H1 (cell line): ENCODE data around the gene PSMD13. TPM values are rescaled to one million over a fixed set of nuclear protein-coding genes. Genes with fewer than 3 reads are reported as not detected.

ENCODE experiments used
- CTCF ChIA-PET: fragments of 300-600 bp; sonication (Branson Sonifier 250); formaldehyde crosslinking; loops from one replicate; lab custom pipeline; 2021; ENCODE audit not compliant: partially characterized antibody; lab: Charles Lee
- POLR2A ChIA-PET: fragments of 300-600 bp; sonication (Branson Sonifier 250); formaldehyde crosslinking; loops from one replicate; lab custom pipeline; 2021; ENCODE audit warnings: inconsistent platforms; ENCODE audit not compliant: partially characterized antibody; lab: Charles Lee
- DNase-seq, 2 experiments: peaks; one replicate each; pipeline versions ENCODE4 v3.0.0 to v3.0.0-alpha.2; 2010 to 2022; ENCODE audit warnings: low spot score in 2 of 2, low read depth in 1 of 2, mixed read lengths in 1 of 2
- FAIRE-seq: peaks from 2 replicates; lab custom pipeline; 2011; peaks lifted over from hg19 to GRCh38; lab: Jason Lieb, UNC
- H2AFZ ChIP-seq: 2 replicates; pipeline ENCODE4 v1.8.1; 2012; ENCODE audit warnings: low read length, inconsistent platforms
- H2AK5ac ChIP-seq: 2 replicates; pipeline ENCODE4 v1.6.1; 2013; ENCODE audit warnings: low read depth, low read length
- H2BK120ac ChIP-seq: replicated peaks from 2 replicates; pipeline ENCODE3; 2013; ENCODE audit warnings: low read depth, low read length, inconsistent platforms
- H2BK12ac ChIP-seq: 2 replicates; pipeline ENCODE4 v1.6.1; 2013; ENCODE audit warnings: low read depth, low read length
- H2BK15ac ChIP-seq: 2 replicates; pipeline ENCODE4 v1.6.1; 2013; ENCODE audit warnings: low read length
- H2BK20ac ChIP-seq: 2 replicates; pipeline ENCODE4 v1.6.1; 2013; ENCODE audit warnings: low read length
- H2BK5ac ChIP-seq: 2 replicates; pipeline ENCODE4 v1.6.1; 2013; ENCODE audit warnings: low read depth, low read length
- H3K14ac ChIP-seq: 2 replicates; pipeline ENCODE4 v1.6.1; 2013; ENCODE audit warnings: inconsistent platforms; ENCODE audit not compliant: insufficient read length
- H3K18ac ChIP-seq: 2 replicates; pipeline ENCODE4 v1.6.1; 2013; ENCODE audit warnings: low read length; ENCODE audit errors: extremely low read depth
- H3K23ac ChIP-seq: 2 replicates; pipeline ENCODE4 v1.6.1; 2013; ENCODE audit warnings: inconsistent platforms; ENCODE audit not compliant: insufficient read length
- H3K23me2 ChIP-seq: 2 replicates; pipeline ENCODE4 v1.6.1; 2013; ENCODE audit warnings: low read depth, low read length
- H3K27ac ChIP-seq: 2 replicates; pipeline ENCODE4 v1.6.1; 2011; ENCODE audit warnings: low read depth, low read length, inconsistent platforms
- H3K27me3 ChIP-seq, 4 experiments: replicated peaks in 1 of 4; 1 replicate in 1 of 4; 2 replicates in 3 of 4; pipeline versions ENCODE4 v1.6.1 to v1.8.1; 2011 to 2013; ENCODE audit warnings: low read length in 3 of 4, mild to moderate bottlenecking in 3 of 4, inconsistent platforms in 2 of 4, mixed read lengths in 2 of 4, moderate library complexity in 1 of 4; ENCODE audit not compliant: control insufficient read depth in 3 of 4, insufficient read depth in 3 of 4; ENCODE audit errors: extremely low read depth in 1 of 4
- H3K36me3 ChIP-seq, 4 experiments: 2 replicates each; pipeline versions ENCODE4 v1.6.1 to v1.8.1; 2011 to 2013; ENCODE audit warnings: mild to moderate bottlenecking in 4 of 4, low read length in 3 of 4, moderate library complexity in 2 of 4, control low read depth in 1 of 4, inconsistent platforms in 1 of 4; ENCODE audit not compliant: insufficient read depth in 4 of 4, control insufficient read depth in 2 of 4
- H3K4ac ChIP-seq: replicated peaks from 2 replicates; pipeline ENCODE3; 2013; ENCODE audit warnings: low read length, low read depth, mixed read lengths, inconsistent platforms; ENCODE audit not compliant: insufficient read length
- H3K4me1 ChIP-seq, 4 experiments: replicated peaks in 1 of 4; 1 replicate in 1 of 4; 2 replicates in 3 of 4; pipeline versions ENCODE4 v1.6.1 to v1.8.1; 2011 to 2013; ENCODE audit warnings: low read length in 3 of 4, inconsistent platforms in 2 of 4, mixed read lengths in 1 of 4; ENCODE audit not compliant: insufficient read depth in 4 of 4, control insufficient read depth in 3 of 4
- H3K4me2 ChIP-seq, 2 experiments: 2 replicates each; pipeline versions ENCODE4 v1.6.1 to v1.8.1; 2011 to 2013; ENCODE audit warnings: low read depth in 2 of 2, low read length in 2 of 2, control low read depth in 1 of 2, inconsistent platforms in 1 of 2, mild to moderate bottlenecking in 1 of 2; ENCODE audit not compliant: insufficient read depth in 1 of 2
- H3K4me3 ChIP-seq, 4 experiments: fragments of 200-600, 300-600 bp in 1 of 4; sonication (generic), shearing (Covaris generic), sonication (Bioruptor Twin) in 1 of 4; 2 replicates each; pipeline versions ENCODE4 v1.5.1 to v1.8.1; 2011 to 2016; ENCODE audit warnings: low read length in 4 of 4, low read depth in 3 of 4, control low read depth in 2 of 4, inconsistent platforms in 2 of 4, mild to moderate bottlenecking in 2 of 4, mixed read lengths in 1 of 4, moderate library complexity in 1 of 4; ENCODE audit not compliant: insufficient read depth in 2 of 4; ENCODE audit errors: extremely low read depth in 1 of 4
- H3K56ac ChIP-seq: replicated peaks from 2 replicates; pipeline ENCODE3; 2013; ENCODE audit warnings: low read depth, mild to moderate bottlenecking, mixed read lengths, low read length, inconsistent platforms; ENCODE audit not compliant: insufficient read length
- H3K79me1 ChIP-seq: 2 replicates; pipeline ENCODE4 v1.6.1; 2013; ENCODE audit warnings: low read depth, low read length, control low read depth
- H3K79me2 ChIP-seq, 2 experiments: 2 replicates each; pipeline versions ENCODE4 v1.6.1 to v1.8.1; 2012 to 2013; ENCODE audit warnings: low read length in 2 of 2, mild to moderate bottlenecking in 2 of 2, inconsistent platforms in 1 of 2; ENCODE audit not compliant: insufficient read depth in 2 of 2, control insufficient read depth in 1 of 2
- H3K9ac ChIP-seq, 4 experiments: replicated peaks in 1 of 4; 1 replicate in 1 of 4; 2 replicates in 3 of 4; pipeline versions ENCODE4 v1.6.1 to v1.8.1; 2011 to 2013; ENCODE audit warnings: low read depth in 3 of 4, low read length in 3 of 4, control low read depth in 2 of 4, mild to moderate bottlenecking in 2 of 4, moderate library complexity in 2 of 4, inconsistent platforms in 1 of 4; ENCODE audit errors: extremely low read depth in 1 of 4
- H3K9me3 ChIP-seq, 2 experiments: 2 replicates each; pipeline versions ENCODE4 v1.6.1 to v1.8.1; 2012 to 2013; ENCODE audit warnings: mild to moderate bottlenecking in 2 of 2, moderate library complexity in 2 of 2, control low read depth in 1 of 2, inconsistent platforms in 1 of 2, low read depth in 1 of 2, low read length in 1 of 2, mixed read lengths in 1 of 2; ENCODE audit not compliant: insufficient read depth in 2 of 2
- H4K20me1 ChIP-seq, 2 experiments: replicated peaks in 1 of 2; 2 replicates each; pipeline versions ENCODE3 to v1.8.1; 2011 to 2013; ENCODE audit warnings: inconsistent platforms in 2 of 2, low read length in 2 of 2, mild to moderate bottlenecking in 1 of 2; ENCODE audit not compliant: insufficient read depth in 2 of 2, control insufficient read depth in 1 of 2
- H4K5ac ChIP-seq: 2 replicates; pipeline ENCODE4 v1.6.1; 2013; ENCODE audit warnings: low read length, low read depth, mixed read lengths, inconsistent platforms; ENCODE audit not compliant: insufficient read length
- H4K8ac ChIP-seq: 2 replicates; pipeline ENCODE4 v1.8.0; 2013; ENCODE audit warnings: mild to moderate bottlenecking, moderate library complexity, low read length, inconsistent platforms; ENCODE audit not compliant: insufficient read depth; ENCODE audit errors: extremely low read depth
- H4K91ac ChIP-seq: replicated peaks from 2 replicates; pipeline ENCODE3; 2013; ENCODE audit warnings: low read length, mixed read lengths, inconsistent platforms; ENCODE audit not compliant: insufficient read length
- CBX8 ChIP-seq: fragments of 300-800, 300-1000 bp; sonication (generic); IDR thresholded peaks from 2 replicates; pipeline ENCODE4 v1.7.1; 2016; ENCODE audit warnings: low read depth, low read length, borderline replicate concordance
- GABPA ChIP-seq: IDR thresholded peaks from 2 replicates; pipeline ENCODE4 v1.6.1; 2011; ENCODE audit warnings: mild to moderate bottlenecking, low read length, moderate library complexity, borderline replicate concordance; ENCODE audit not compliant: insufficient read depth
- POLR2AphosphoS5 ChIP-seq: IDR thresholded peaks from 2 replicates; pipeline ENCODE4 v1.6.1; 2011; ENCODE audit warnings: low read depth, low read length
- POU5F1 ChIP-seq: IDR thresholded peaks from 2 replicates; pipeline ENCODE4 v1.6.1; 2011; ENCODE audit warnings: low read depth, mild to moderate bottlenecking, low read length, moderate library complexity
- RXRA ChIP-seq: IDR thresholded peaks from 2 replicates; pipeline ENCODE4 v1.6.1; 2011; ENCODE audit warnings: low read depth, mild to moderate bottlenecking, low read length, moderate library complexity; ENCODE audit not compliant: insufficient read depth
- SIRT6 ChIP-seq: IDR thresholded peaks from one replicate; pipeline ENCODE4 v1.7.1; 2012; ENCODE audit warnings: low read length, inconsistent platforms
- SP2 ChIP-seq: IDR thresholded peaks from 2 replicates; pipeline ENCODE4 v1.6.1; 2012; ENCODE audit warnings: mild to moderate bottlenecking, low read length, inconsistent platforms
- TAF1 ChIP-seq: IDR thresholded peaks from 2 replicates; pipeline ENCODE4 v1.6.1; 2011; ENCODE audit warnings: mild to moderate bottlenecking, low read depth, low read length
- TCF12 ChIP-seq: IDR thresholded peaks from 2 replicates; pipeline ENCODE4 v1.6.1; 2011; ENCODE audit warnings: low read depth, mild to moderate bottlenecking, low read length
- TEAD4 ChIP-seq: IDR thresholded peaks from 2 replicates; pipeline ENCODE4 v1.6.1; 2012; ENCODE audit warnings: low read depth, low read length, inconsistent platforms, mixed read lengths
- YY1 ChIP-seq: IDR thresholded peaks from 2 replicates; pipeline ENCODE4 v1.6.1; 2011; ENCODE audit warnings: low read depth, mild to moderate bottlenecking, low read length
- WGBS, 2 experiments: shearing (Covaris generic) in 1 of 2; methylation state at CpG; one replicate each; pipeline versions ENCODE4 v1.1.6 to v1.1.7; 2013 to 2015; ENCODE audit warnings: low lambda C conversion rate in 2 of 2, mixed read lengths in 2 of 2, inconsistent platforms in 1 of 2, low coverage in 1 of 2, missing lambda C conversion rate in 1 of 2; ENCODE audit not compliant: insufficient replicate concordance in 2 of 2, insufficient coverage in 1 of 2, insufficient read length in 1 of 2; ENCODE audit errors: extremely low coverage in 1 of 2, missing lambda C conversion rate in 1 of 2; 5-methylcytosine and 5-hydroxymethylcytosine counted together
- polyA plus RNA-seq, 7 experiments: library from polyadenylated mRNA; depleted of rRNA in 3 of 7; stranded (reverse) in 5 of 7; unstranded in 2 of 7; fragments of >200 nt in 5 of 7; fragments of 200-250 nt in 2 of 7; gene quantifications; 1 replicate in 5 of 7; 2 replicates in 1 of 7; 4 replicates in 1 of 7; pipeline versions ENCODE4 v1.2.1 to v1.2.3, GENCODE V29; 2011 to 2013; ENCODE audit warnings: missing spikeins in 2 of 7, mixed read lengths in 2 of 7
- total RNA-seq: library from RNA; stranded (reverse); fragmentation: NEBNext Ultra II Directional; extraction: Animal tissue kit (Norgen Biotek cat#: 25700); gene quantifications from 2 replicates; pipeline ENCODE4 v1.2.1, GENCODE V29; 2021
- TF ChIP-seq, protein P1 (sequence below): IDR thresholded peaks from 2 replicates; pipeline ENCODE4 v1.6.1; 2011; ENCODE audit warnings: low read depth, mild to moderate bottlenecking, low read length; ENCODE audit not compliant: insufficient read depth

PSMD13 gene
- total and polyA plus RNA-seq, 2 of the 8 experiments (the other 6 are each of a cell fraction or from before 2014, with no cell fraction given): 121 to 141 TPM

DNA sequence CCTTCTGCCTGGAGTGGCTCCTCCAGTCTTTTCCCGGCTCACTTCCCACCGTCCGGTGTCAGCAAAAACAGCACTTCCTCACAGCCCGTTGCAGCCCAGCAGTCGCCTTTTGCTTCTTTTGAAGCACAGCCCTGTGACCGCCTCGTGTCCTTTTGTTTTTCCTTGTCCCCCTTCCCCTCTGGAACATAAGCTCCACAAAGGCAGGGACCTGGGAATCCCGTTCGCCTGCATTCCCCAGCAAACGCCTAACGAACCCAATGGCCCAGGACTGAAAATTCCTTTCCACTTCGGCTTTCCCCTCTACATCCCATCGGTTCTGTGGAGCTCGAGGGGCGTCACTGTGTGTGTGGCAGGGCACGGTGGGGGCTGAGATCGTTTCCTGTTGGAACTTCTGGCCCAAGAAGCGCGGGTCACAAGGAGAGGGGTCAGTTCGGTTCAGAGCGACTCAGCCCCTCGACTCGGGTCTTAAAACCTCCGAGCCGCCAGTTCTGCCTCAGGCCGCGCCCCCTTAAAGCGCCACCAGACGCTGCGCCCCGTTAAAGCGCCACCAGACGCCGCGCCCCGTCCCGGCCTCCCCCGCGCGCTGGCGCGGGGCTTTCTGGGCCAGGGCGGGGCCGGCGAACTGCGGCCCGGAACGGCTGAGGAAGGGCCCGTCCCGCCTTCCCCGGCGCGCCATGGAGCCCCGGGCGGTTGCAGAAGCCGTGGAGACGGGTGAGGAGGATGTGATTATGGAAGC is 28.4 kb upstream of the PSMD13 start:
- Histone ChIP-seq H3K79me1 (peaks cover 11% of the 10 kb centered on the region), H3K9ac (peak overlapping the region; percentile 51 to 76 (median 73)), H3K36me3 (peaks cover 26 to 48% (median 36%) of the 10 kb centered on the region in 4 experiments), H3K4ac (no peak overlapping the region), H2BK12ac (no peak overlapping the region), H2AFZ (no peak overlapping the region), H2AK5ac (peak overlapping the region; percentile 41; the same call in 1 of the 2 replicates), H3K27me3 (no peaks in the 10 kb centered on the region), H2BK20ac (no peak overlapping the region), H4K8ac (peak overlapping the region; percentile 78; the same call in 1 of the 2 replicates), H2BK15ac (no peak overlapping the region), H3K14ac (no peak overlapping the region), H3K9me3 (no peaks in the 10 kb centered on the region), H3K27ac (peak overlapping the region; percentile 74), H3K23me2 (peaks cover 22% of the 10 kb centered on the region), H3K18ac (peak overlapping the region; percentile 68; the same call in 1 of the 2 replicates), H3K4me3 (peak overlapping the region; percentile 85 to 89 (median 87)), H3K23ac (no peak overlapping the region), H2BK120ac (no peak overlapping the region), H3K79me2 (peaks cover 0 to 31% of the 10 kb centered on the region in 2 experiments; a peak in 3 of 4 replicates), H4K20me1 (peaks cover 0 to 31% of the 10 kb centered on the region in 2 experiments), H3K4me2 (peak overlapping the region; percentile 97 to 100), H3K56ac (no peak overlapping the region), H4K91ac (peak overlapping the region; percentile 48), H4K5ac (peak overlapping the region; percentile 84), H3K4me1 (peaks cover 0 to 23% (median 9%) of the 10 kb centered on the region in 4 experiments; a peak in 5 of 7 replicates), H2BK5ac (peak overlapping the region; percentile 47)
- 2% methylated on average over 57 of the region's 57 CpGs; no CpG with 5 or more reads in 1 of the 2 experiments for WGBS, 2 experiments
- DNase-seq (peak; percentile 29 to 80), FAIRE-seq (no peak)
- ChIA-PET POLR2A (interaction anchor here (0.6 to 2.3 kb wide), 10 partner anchors 8 to 298 kb away, joined by 3 to 11 read pairs (median 4); partner anchors contain the start of gene RNH1), CTCF (interaction anchor here (0.8 to 1.3 kb wide), 5 partner anchors 10 to 161 kb away, joined by 3 to 4 read pairs (median 3); partner anchors contain the start of gene B4GALNT4)
- TF ChIP-seq TEAD4 (no peak), POLR2AphosphoS5 (peak; percentile 27; the same call in 1 of the 2 replicates), TCF12 (no peak), GABPA (no peak), YY1 (no peak), SP2 (no peak), SIRT6 (no peak), TAF1 (peak; percentile 62), POU5F1 (no peak), RXRA (no peak), CBX8 (no peak)
- TF ChIP-seq, protein P1, sequence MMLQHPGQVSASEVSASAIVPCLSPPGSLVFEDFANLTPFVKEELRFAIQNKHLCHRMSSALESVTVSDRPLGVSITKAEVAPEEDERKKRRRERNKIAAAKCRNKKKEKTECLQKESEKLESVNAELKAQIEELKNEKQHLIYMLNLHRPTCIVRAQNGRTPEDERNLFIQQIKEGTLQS: no peak
